Measurements from ENCODE around the gene FAM118A.
"Not testable (repeated sequence)": the region's sequence is repeated elsewhere in the genome, so short reads cannot be mapped to it uniquely, and the experiment has no call there.

FAM118A gene

DNA sequence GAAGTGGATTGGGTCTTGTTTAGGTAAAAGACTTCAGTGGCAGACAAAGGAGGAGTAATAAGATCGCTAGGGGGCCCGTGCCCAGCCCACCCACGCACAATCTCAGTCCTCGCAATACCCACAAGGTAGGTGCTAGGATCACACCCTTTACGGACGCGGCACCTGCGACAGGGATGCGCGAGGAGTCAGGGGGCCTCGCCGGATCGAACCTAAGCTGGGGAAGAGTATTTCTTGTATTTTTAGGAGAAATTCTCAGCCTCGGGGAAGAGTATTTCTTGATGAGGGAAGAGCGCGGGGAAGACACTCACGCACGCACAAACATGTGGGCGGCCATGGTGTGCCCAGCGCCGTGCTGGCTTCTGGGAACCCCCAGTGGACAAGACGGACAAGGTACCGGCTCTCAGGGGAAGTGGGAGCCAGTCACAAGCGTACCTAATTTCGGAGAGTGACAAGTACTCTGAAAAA is 745 bp upstream of the FAM118A start:
- no peak for DNase-seq (ENCODE audit: low read depth in 2 of 2)

DNA sequence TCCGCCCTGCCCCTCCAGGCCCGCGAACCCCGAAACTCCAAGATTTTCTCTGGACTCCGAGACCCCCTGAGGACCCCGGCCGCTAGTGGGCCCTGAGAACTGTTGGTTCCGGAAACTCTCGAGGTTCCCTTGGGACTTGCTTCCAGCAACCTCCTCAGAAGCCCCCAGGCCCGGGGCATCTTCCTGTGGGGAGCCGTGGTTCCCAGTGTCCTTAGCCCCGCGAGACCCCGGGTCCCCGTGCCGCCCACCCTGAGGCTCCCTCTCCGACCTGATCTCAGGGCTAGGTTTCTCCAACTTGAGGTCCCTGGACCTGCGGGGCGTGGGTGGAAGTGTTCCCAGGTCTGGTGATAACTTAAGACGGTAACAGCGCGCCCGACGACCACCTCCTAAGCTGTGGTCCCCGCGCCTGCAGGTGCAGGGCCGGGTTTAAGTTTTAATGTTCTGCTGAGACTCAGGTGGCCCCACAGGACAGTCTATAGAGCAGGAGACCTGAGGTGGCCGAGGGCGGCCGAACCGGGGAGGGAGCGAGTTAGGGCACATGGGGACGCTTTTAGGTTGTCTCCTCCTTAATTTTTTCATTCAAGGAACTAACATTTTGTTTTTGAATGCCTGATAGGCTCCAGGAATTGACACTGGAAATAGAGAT is 720 bp downstream of the FAM118A start:
- no peak for DNase-seq (ENCODE audit: low read depth in 2 of 2)

DNA sequence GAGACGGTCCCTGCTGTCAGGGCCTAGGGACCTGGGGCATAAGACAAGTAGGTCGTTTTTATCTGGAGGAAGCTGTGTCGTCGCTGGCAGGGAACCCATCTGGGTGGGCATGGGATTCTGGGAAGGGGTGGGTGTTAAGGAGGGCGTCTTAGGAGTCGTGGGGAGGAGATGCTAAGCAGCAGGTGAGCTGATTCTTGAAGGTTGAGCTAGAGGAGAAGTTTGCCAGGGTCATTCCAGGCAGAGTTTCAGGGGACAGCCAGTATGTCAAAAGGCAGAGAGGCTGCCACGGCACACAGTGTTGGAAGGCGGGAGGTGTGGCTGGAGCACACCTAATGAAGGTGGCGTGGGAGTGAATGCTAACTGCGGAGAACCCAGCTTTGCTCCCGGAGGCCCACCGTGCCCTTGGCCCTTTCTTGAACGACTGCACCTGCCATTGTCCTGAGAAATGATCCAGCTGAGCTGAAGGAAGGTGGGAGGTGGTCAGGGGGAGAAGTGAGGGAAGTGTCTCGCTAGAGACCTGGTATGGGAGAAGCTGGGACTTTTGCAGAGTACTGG is 1.3 kb downstream of the FAM118A start:
- DNase-seq (ENCODE audit: low read depth in 2 of 2) = no peak

DNA sequence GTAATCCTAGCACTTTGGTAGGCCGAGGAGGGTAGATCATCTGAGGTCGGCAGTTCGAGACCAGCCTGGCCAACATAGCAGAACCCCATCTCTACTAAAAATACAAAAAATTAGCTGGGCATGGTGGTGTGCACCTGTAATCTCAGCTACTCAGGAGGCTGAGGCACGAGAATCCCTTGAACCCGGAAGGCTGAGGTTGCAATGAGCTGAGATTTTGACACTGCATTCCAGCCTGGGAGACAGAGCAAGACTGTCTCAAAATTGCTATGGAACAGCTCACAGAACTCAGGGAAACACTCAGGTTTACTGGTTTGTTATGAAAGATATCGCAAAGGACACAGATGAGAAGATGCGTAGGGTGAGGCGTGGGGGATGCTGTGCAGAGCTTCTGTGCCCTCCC is 2.7 kb downstream of the FAM118A start:
- no peak for DNase-seq (ENCODE audit: low read depth in 2 of 2)

DNA sequence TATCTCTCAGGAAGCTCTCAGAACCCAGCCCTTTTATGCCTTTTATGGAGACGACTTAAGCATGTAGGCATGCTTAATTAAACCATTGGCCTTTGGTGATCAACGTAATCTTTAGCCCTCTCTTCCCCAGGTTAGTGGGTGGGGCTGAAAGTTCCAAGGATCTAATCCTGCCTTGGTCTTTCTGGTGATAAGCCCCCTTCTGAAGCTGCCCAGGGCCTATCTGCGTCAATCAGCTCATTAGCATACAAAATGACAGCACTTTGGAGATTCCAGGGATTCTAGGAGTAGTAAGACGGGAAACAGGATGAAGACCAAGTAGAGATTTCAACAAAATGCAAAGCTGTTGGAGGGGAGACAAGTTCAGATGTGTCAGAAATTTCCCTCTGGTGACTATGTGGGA is 3.1 kb downstream of the FAM118A start:
- no peak for DNase-seq (ENCODE audit: low read depth in 2 of 2)

DNA sequence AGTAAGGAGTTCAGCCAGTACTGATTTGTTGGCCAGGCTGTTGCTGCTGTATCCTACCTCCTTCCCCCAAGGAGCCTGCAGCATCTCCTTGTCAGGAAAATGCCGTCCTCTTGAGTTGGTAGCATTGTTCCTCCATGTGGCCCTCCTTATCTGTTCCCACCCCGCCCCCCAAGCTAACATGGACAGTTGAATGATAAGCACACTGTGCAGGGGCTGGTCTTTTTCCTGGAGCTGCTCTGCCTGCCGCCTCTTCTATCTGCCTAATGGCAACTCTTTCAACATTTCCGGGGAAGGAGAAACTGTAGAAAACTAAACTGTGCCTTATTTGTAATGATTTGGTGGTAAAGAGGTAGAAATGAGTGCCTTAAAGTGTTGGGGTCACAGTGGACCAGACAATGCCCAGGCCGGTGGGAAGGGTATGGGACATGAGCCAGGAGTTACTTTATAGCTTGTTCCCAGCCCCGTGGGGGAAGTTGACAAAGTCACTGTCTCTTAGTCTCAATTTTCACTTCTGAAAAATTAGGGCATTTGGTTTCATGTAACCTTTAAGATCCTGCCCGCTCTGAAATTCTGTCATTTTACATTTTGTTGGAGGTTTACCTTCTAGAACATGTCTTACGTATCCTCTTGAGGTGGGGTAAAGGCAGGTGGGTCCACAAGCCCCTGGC is 4.5 kb downstream of the FAM118A start:
- DNase-seq (ENCODE audit: low read depth in 2 of 2) = no peak

DNA sequence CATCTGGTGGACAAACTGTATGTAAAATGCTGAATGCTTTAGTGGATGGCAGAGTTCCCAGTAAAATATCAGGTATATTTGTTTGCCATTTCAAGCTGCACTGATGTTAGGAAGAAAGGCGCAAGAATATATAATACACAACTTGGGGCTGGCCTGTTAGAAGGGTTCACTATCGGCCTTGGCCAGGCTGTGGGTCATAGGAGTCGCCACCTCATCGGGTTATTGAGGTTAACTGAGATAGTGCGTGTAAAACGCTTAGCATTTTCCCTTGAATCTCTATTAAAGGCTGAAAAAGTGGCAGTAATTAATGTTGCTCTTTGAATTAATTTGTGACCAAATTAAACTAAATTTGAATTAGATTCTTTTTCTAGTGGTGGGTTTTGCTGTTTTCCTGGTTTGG is 5.1 kb downstream of the FAM118A start:
- DNase-seq (ENCODE audit: low read depth in 2 of 2) = no peak

DNA sequence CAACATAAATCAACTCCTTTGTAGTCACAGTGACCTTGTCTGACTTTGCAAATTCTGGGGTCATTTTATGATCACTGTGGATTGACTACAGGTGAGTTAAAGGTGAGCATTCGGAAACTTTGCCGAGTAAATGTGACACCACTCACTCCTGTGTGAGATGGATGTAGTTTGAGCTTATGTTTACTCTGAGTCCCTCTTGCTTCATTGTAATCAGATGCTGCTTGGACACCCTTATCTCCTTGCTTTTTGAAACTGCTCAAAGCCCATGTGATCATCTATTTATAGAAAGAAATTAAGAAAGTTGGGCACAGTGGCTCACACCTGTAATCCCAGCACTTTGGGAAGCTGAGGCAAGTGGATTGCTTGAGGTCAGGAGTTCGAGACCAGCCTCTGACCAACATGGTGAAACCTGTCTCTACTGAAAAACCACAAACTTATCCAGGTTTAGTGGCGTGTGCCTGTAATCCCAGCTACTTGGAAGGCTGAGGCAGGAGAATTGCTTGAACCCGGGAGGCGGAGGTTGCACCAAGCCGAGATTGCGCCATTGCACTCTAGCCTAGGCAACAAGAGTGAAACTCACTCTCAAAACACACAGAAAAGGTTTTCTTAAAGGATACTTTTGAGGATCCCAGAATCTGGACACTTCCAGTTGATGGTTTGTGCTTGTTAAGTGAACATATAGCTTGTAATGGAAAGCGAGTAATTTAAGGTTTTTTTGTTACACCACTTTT is 7.2 kb downstream of the FAM118A start:
- DNase-seq (ENCODE audit: low read depth in 2 of 2) = no peak

DNA sequence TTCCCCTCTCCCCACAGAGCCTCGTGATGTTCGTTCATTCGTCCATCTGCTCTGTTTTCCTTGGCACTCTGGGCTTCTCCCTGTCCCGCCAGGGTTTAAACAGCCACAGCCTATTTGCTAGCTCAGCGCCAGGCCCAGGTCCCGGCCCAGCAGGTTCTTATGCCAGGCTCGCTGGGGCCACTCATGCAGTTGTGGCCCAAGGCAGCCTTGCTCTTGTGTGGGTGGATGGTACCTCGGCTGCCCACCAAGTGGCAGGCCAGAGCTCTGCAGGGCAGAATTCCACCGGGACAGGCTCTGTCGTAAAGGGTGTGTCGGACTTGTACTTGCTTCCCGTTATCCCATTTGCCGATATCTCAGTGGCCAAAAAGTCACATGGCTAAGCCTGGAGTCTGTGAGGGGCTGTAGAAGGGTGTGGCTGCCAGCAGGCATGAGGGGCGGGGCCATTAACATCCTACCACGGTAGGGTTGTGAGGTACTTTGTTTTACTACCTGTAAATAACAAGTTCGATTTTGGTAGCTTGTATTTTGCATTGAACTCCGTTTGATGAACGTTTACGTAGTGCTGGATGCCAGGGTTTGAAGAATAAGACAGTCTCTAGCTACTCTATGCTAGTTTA is 7.9 kb downstream of the FAM118A start:
- DNase-seq (ENCODE audit: low read depth in 2 of 2) = no peak

DNA sequence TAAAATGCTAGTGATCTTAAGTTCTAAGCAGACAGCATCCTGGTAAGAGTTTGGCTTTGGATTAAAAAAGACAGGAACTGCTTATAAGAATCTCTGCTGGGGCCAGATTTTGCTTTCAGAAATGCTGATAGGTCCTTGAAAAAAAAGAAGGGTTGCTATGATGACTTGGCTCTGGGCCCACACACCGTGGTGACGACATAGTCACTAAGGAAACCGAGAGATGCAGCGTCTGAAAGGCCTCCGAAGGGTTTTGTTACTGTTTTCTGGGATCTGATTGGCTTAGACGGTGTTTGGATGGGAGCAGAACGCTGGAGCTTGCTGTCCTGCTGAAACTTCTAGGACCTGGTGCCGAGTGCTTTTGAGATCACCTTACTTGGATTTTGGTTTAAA is 8.4 kb downstream of the FAM118A start:
- DNase-seq (ENCODE audit: low read depth in 2 of 2) = peak; percentile 56 to 77

DNA sequence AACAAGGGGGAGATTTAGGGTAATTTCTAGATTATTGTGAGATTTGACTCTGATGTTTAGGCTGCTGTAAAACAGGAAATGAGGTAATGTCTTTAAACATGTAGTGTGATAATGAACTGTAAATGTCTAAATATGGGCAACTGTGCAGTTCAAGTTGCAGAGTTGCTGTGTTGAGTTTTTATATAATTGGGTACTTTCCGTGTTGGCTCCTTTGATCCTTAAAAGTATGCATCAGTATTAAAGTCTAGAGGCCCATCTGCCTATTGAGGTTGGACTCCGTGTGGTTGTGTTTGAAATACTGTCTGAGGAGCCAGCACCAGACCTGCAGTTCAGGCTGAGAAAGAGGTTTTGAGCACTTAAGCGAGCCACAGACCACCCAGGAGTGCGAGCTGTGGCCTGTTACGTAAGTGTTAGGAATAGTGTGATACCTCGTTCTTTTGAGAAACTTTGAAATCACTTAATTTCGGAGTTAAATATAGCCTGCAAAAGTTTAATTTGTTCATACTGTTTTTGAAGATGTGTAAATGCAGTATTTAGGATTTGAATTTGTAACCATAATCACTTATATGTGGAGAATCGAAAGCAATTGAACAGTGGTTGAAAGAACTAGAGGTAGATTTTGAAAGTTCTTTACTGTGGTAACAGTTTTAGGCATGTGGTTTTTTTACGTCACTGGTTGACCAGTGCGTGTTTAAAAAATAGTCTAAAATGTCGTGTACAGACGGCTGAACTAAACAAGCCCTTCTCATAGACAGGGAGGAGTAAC is 9.0 kb downstream of the FAM118A start:
- DNase-seq (ENCODE audit: low read depth in 2 of 2) = peak in 1 of 2 donors; percentile 13

DNA sequence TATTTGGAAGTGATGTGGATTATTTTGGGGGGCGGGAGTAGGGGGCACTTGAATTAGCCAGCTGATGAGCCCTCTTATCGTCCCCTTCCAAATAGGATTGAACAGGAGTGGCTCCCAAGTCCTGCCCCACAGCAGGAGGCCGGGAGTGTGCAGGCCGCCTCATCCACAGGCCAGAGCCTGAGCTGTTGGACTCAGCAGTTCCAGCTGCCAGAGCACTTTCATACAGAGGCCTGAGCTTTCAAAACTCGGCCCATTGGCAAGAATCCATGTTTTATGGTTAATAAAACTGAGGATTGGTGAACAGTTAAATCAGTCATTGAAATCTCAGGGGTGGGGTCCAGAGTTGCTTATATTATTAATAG is 9.6 kb downstream of the FAM118A start:
- DNase-seq (ENCODE audit: low read depth in 2 of 2) = no peak

DNA sequence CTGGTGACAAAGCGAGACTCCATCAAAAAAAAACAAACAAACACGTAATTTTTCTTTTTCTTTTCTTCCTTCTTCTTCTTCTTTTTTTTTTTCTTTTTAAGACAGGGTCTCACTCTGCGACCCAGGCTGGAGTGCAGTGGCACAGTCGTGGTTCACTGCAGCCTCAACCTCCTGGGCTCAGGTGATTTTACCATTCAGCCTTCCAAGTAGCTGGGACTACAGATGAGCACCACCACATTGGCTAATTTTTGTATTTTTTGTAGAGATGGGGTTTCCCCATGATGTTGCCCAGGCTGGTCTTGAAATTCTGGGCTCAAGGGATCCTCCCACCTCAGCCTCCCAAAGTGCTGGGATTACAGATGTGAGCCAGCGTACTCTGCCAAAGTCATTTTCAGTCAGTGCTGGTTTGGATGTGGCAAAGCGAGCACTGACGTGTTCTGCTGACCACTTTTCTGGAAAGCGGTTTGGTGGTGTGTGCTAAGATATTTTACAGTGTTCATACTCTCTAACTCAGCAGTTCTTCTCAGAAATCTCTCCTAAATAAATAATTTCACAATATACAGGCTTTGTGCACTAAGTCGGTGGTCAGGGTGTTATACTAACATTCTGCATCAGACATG is 10.7 kb downstream of the FAM118A start:
- no peak for DNase-seq (ENCODE audit: low read depth in 2 of 2)

DNA sequence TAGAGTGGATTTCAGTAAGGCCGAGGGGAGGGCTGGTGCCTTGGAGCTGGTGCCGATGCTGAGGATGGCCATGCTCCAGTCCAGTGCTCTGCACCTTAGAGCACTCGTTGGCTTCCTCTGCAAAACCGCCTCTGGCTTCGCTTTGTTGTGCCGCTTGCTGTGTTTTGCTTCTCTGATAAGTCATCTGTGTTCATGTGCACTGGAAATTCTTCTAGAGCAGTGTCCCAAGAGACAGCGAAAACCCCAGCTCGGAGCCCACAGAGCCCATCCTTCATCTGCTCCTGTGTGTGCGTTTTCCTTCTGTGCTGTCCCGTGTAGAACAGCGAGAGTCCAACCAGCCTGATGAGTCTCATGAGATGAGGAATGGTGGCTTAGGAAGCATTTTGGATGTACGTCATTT is 12.1 kb downstream of the FAM118A start:
- no peak for DNase-seq (ENCODE audit: low read depth in 2 of 2)

DNA sequence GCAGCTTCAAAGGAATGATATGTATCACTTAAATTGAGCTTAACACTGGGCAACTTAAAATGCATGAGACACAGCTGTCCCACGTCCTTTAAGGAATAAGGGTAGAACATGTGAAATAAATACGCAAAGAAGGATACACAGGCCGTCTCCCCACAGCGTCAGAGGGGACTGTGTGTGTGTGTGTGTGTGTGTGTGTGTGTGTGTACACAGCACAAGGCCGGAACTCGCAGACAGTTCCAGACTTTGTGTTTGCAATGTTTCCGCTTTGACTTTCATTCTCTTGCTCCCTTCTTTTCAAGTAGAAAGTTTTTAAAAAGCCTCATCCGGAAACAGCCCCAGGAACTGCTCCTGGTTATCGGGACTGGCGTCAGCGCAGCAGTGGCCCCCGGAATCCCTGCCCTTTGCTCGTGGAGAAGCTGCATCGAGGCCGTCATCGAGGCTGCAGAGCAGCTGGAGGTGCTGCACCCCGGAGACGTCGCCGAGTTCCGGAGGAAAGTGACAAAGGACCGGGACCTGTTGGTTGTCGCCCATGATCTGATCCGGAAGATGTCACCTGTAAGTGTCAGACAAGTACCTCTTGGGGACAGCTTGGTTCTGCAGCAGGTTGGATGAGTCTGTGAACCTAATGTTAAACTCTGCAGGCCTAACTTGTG is 13.3 kb downstream of the FAM118A start:
- no peak for DNase-seq (ENCODE audit: low read depth in 2 of 2)

DNA sequence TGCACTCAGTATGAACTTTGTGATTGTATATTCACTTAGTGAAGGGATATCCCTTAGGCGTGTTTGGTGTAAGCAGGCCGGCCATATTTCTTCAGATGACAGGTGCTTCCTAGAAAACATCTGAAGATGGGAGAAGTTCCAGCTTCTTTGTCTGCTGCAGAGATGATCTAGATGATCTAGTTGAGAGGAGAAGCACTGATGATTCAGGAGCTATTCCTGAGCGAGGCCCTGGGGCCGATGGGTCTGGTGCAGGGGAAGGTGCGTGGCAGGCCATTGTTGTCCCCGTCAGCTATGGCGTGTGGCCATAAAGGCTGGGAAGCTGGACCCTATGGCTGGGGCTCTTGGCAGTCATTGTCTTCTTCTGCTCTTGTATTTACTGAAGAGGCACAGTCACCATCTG is 14.0 kb downstream of the FAM118A start:
- DNase-seq (ENCODE audit: low read depth in 2 of 2) = no peak

DNA sequence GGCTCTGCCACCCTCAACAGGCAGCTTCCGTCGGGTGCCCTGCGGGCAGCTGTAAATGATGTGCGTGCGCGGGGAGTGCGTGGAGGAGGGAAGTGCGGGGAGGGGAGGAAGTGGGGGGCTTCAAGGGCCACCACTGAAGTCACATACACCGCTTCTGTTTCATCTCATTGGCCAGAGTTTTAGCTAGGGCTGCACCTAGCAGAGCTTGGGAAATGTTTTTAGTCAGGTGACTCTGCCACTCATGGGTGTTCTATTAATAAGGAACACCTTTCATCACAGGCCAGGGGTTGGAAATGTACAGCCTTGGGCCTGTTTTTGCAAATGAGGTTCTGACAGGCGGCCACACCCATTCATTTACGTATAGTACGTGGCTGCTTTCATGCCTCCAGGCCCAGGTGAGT is 14.6 kb downstream of the FAM118A start:
- DNase-seq (ENCODE audit: low read depth in 2 of 2) = no peak

DNA sequence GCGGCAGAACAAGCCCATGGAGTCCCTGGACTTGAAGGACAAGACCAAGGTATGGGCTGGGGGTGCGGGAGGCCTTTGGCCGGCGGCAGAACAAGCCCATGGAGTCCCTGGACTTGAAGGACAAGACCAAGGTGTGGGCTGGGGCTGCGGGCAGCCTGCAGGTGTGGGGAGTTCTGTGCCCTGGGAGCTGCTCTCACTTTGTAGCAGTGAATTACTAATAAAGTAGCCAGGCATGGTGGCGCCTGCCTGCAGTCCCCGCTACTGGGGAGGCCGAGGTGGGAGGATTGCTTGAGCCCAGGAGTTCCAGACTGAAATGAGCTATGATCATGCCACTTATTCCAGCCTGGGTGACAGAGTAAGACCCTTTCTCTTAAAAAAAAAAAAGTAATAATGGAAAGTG is 18.5 kb downstream of the FAM118A start:
- not testable (repeated sequence) for DNase-seq (ENCODE audit: low read depth in 2 of 2)

DNA sequence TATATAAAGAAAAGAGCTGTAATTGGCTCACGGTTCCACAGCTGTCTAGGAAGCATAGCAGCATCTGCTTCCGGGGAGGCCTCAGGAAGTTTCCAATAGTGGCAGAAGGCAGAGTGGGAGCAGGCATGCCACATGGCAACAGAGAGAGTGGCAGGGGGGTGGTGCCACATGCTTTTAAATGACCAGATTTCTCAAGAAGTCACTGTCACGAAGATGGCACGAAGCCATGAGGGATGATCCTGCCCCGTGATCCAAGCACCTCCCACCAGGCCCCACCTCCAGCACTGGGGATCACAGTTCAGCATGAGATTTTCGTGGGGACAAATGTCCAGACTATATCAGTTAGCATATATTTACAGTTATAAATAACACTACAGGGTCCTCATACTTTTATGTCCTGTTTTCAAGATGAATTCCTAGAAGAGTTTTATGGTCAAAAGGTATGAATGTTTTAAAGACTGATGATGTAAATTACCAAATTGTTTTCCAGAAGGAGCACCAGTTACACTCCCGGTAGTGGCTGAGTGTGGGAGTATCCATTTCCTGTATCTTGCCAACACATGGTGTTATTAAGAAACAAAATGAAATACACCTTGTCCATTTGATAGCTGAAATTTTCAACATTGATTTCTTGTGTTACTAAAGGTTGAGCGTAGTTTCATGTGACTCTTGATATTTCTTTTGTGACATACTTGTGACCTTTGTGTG is 19.2 kb downstream of the FAM118A start:
- no peak for DNase-seq (ENCODE audit: low read depth in 2 of 2)

DNA sequence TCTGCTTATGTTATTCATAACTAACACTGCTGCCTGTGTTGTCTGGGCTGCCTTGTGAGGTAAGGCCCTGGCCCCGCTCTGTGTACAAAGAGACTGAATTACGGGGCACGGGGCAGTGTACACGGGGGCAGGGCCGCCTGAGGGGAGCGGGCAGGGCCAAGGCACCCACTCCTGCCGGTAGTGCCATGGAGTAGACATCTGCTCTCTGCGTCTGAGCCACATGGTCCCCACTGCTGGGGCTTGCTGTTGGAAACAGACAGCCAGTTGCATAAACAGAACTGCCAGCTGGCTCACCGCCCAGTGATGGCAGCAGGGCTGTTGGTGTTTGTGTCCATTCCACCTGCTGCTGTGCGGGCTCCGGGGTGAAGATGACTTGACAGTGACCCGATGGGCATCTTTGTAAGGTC is 19.8 kb downstream of the FAM118A start:
- no peak for DNase-seq (ENCODE audit: low read depth in 2 of 2)

Data from stimulated activated CD8-positive, alpha-beta memory T cell treated with anti-CD3 and anti-CD28 coated beads, Interleukin-2, amount 100 ng/mL, for 48 hours (primary cell).